ENCODE results near the gene DEPP1. TPM values are rescaled to one million over a fixed set of nuclear protein-coding genes. Genes with fewer than 3 reads are reported as not detected.

DEPP1 gene
- total and polyA plus RNA-seq, 10 of the 15 experiments (the other 5 are each of a cell fraction or from before 2014, with no cell fraction given) = 1.7 to 12.1 (median 7.3) TPM

- peak; percentile 28; the same call in 1 of the 2 replicates for TF ChIP-seq ZNF687 (IDR thresholded peaks at IDR 0.05)
- no peak for TF ChIP-seq CHD2 (IDR thresholded peaks at IDR 0.05; ENCODE audit: borderline replicate concordance, low read depth, low read length)
- no peak for TF ChIP-seq PRDM15 (CRISPR knock-in tag; IDR thresholded peaks at IDR 0.05)
- TF ChIP-seq CEBPB (IDR thresholded peaks at IDR 0.05; ENCODE audit: borderline replicate concordance in 1 of 2, low read depth in 2 of 2, low read length in 2 of 2) = no peak
- 0 out of 2 replicates have a peak, but pooled peaks have one; percentile 9 for TF ChIP-seq IRF4 (IDR thresholded peaks at IDR 0.05; ENCODE audit: low read depth, low read length)
- no peak for TF ChIP-seq NFYA (IDR thresholded peaks at IDR 0.05; ENCODE audit: borderline replicate concordance, low read depth, low read length)
- no peak for TF ChIP-seq RBBP5 (conservative IDR thresholded peaks at IDR 0.05)
- no peak for TF ChIP-seq TCF7 (IDR thresholded peaks at IDR 0.05; ENCODE audit: borderline replicate concordance)
- no peak for TF ChIP-seq SUZ12 (IDR thresholded peaks at IDR 0.05; ENCODE audit: unreplicated experiment)
- no peak for TF ChIP-seq GATAD2B (conservative IDR thresholded peaks at IDR 0.05; ENCODE audit: low read depth)
- TF ChIP-seq CREM (IDR thresholded peaks at IDR 0.05; ENCODE audit: low read depth) = no peak
- no peak for TF ChIP-seq JUND (IDR thresholded peaks at IDR 0.05; ENCODE audit: low read depth, low read length)
- no peak for TF ChIP-seq CTCF (IDR thresholded peaks at IDR 0.05 in 2 of 3, conservative IDR thresholded peaks at IDR 0.05 in 1 of 3; ENCODE audit: control insufficient read depth in 2 of 3, extremely low read depth in 1 of 3, insufficient read depth in 1 of 3, low read depth in 3 of 3, low read length in 3 of 3)
- no peak for TF ChIP-seq ELK1 (IDR thresholded peaks at IDR 0.05; ENCODE audit: low read depth, low read length)
- TF ChIP-seq RUNX3 (IDR thresholded peaks at IDR 0.05; ENCODE audit: low read length) = peak; percentile 33; the same call in 1 of the 2 replicates
- no peak for TF ChIP-seq SP1 (IDR thresholded peaks at IDR 0.05; ENCODE audit: low read depth, low read length)
- no peak for TF ChIP-seq EED (IDR thresholded peaks at IDR 0.05; ENCODE audit: low read depth)
- no peak for TF ChIP-seq MTA3 (IDR thresholded peaks at IDR 0.05; ENCODE audit: borderline replicate concordance, low read length)
- TF ChIP-seq SIN3A (IDR thresholded peaks at IDR 0.05; ENCODE audit: low read depth, low read length) = no peak
Observed at GRCh38 chr10:44950326-44951225, 28.0 kb downstream of the DEPP1 start (continued).
